Neural progenitor cell (in vitro differentiated cells): ENCODE results near the gene PANK2. TPM values are rescaled to one million over a fixed set of nuclear protein-coding genes. Genes with fewer than 3 reads are reported as not detected.

Experiments
- DNase-seq: peaks from one replicate; pipeline ENCODE4 v3.0.0-alpha.2; 2016; ENCODE audit warnings: low spot score
- H2AFZ ChIP-seq: fragments of 200-600 bp; sonication (generic); replicated peaks from 2 replicates; pipeline ENCODE4 v1.6.1; 2016; ENCODE audit warnings: antibody characterized with exemption
- H3F3A ChIP-seq: fragments of 200-600 bp; sonication (generic); 2 replicates; pipeline ENCODE4 v1.6.1; 2016; ENCODE audit warnings: antibody characterized with exemption, low read depth
- H3K27ac ChIP-seq: fragments of 200-600 bp; sonication (generic); 2 replicates; pipeline ENCODE4 v1.5.1; 2016; ENCODE audit warnings: mild to moderate bottlenecking
- H3K27me3 ChIP-seq: fragments of 200-600 bp; sonication (generic); 2 replicates; pipeline ENCODE4 v1.6.1; 2016; ENCODE audit warnings: mild to moderate bottlenecking, moderate library complexity
- H3K36me3 ChIP-seq: fragments of 200-600 bp; sonication (generic); 2 replicates; pipeline ENCODE4 v1.5.1; 2016
- H3K4me1 ChIP-seq: fragments of 200-600 bp; sonication (generic); 2 replicates; pipeline ENCODE4 v1.6.1; 2016; ENCODE audit warnings: mixed run types
- H3K4me2 ChIP-seq: fragments of 200-600 bp; sonication (generic); 2 replicates; pipeline ENCODE4 v1.6.1; 2016
- H3K4me3 ChIP-seq: fragments of 200-600 bp; sonication (generic); 2 replicates; pipeline ENCODE4 v1.5.1; 2016
- H3K79me2 ChIP-seq: fragments of 200-600 bp; sonication (generic); 2 replicates; pipeline ENCODE4 v1.6.1; 2016; ENCODE audit warnings: low read depth
- H3K9ac ChIP-seq: fragments of 200-600 bp; sonication (generic); 2 replicates; pipeline ENCODE4 v1.6.1; 2016
- H3K9me3 ChIP-seq: fragments of 200-600 bp; sonication (generic); 2 replicates; pipeline ENCODE4 v1.5.1; 2016; ENCODE audit warnings: low read depth
- H4K20me1 ChIP-seq: fragments of 200-600 bp; sonication (generic); 2 replicates; pipeline ENCODE4 v1.6.1; 2016; ENCODE audit warnings: low read depth
- H3K27ac Mint-ChIP-seq: 3 replicates; pipeline ENCODE4 v1.8.0; 2021; ENCODE audit warnings: mixed read lengths
- H3K27me3 Mint-ChIP-seq: 2 replicates; pipeline ENCODE4 v1.8.0; 2022; ENCODE audit warnings: low read depth, mild to moderate bottlenecking, inconsistent platforms, moderate library complexity, mixed read lengths; ENCODE audit not compliant: insufficient read depth
- H3K36me3 Mint-ChIP-seq: 3 replicates; pipeline ENCODE4 v1.8.0; 2021; ENCODE audit warnings: mixed read lengths
- H3K4me1 Mint-ChIP-seq: 3 replicates; pipeline ENCODE4 v1.8.0; 2021; ENCODE audit warnings: mixed read lengths
- H3K4me3 Mint-ChIP-seq: 3 replicates; pipeline ENCODE4 v1.8.0; 2021; ENCODE audit warnings: mild to moderate bottlenecking, moderate library complexity, mixed read lengths
- H3K9me3 Mint-ChIP-seq: 3 replicates; pipeline ENCODE4 v1.8.0; 2020; ENCODE audit warnings: mixed read lengths
- CTCF ChIP-seq: fragments of 200-600 bp; sonication (generic); IDR thresholded peaks from 2 replicates; pipeline ENCODE4 v1.5.1; 2017; ENCODE audit warnings: antibody characterized with exemption, mild to moderate bottlenecking
- EZH2 ChIP-seq: fragments of 200-600 bp; sonication (generic); IDR thresholded peaks from 2 replicates; pipeline ENCODE4 v1.6.1; 2017; ENCODE audit warnings: antibody characterized with exemption, mild to moderate bottlenecking, moderate library complexity
- EZH2phosphoT487 ChIP-seq: fragments of 200-600 bp; sonication (generic); IDR thresholded peaks from 2 replicates; pipeline ENCODE4 v1.6.1; 2017; ENCODE audit warnings: antibody characterized with exemption
- total RNA-seq: library from RNA; depleted of rRNA; stranded (reverse); fragments of >200 nt; gene quantifications from 2 replicates; pipeline ENCODE4 v1.2.3, GENCODE V29; 2015; ENCODE audit warnings: low replicate concordance

Gene PANK2
- total RNA-seq, 1 donor from 2014 or later, result 60.7 TPM

- peaks cover 26% of the 10 kb centered on the region for H3K36me3 Mint-ChIP-seq
Observed at GRCh38 chr20:3929713-3930060, 40.5 kb downstream of the PANK2 start.

GRCh38 chr20:3930265-3931206 lies 41.3 kb downstream of the PANK2 start:
- Mint-ChIP-seq H3K36me3 (peaks cover 23% of the 10 kb centered on the region), H3K4me3 (no peak overlapping the region), H3K27me3 (peaks cover 14% of the 10 kb centered on the region), H3K4me1 (peaks cover 47% of the 10 kb centered on the region), H3K9me3 (no peaks in the 10 kb centered on the region), H3K27ac (peak overlapping the region; percentile 87)
- Histone ChIP-seq H3K4me1 (peaks cover 16% of the 10 kb centered on the region), H3K9ac (no peak overlapping the region), H3K79me2 (no peaks in the 10 kb centered on the region), H3K27me3 (no peaks in the 10 kb centered on the region), H3K36me3 (no peaks in the 10 kb centered on the region), H2AFZ (no peak overlapping the region), H3K4me2 (no peak overlapping the region), H3K27ac (no peak overlapping the region), H3F3A (peaks cover 34% of the 10 kb centered on the region), H4K20me1 (peaks cover 31% of the 10 kb centered on the region), H3K9me3 (no peaks in the 10 kb centered on the region), H3K4me3 (no peak overlapping the region)
- TF ChIP-seq EZH2phosphoT487, result no peak
- TF ChIP-seq CTCF, result no peak
- no peak for TF ChIP-seq EZH2
- no peak for DNase-seq

More at GRCh38 chr20:3929713-3930060, 40.5 kb downstream of the PANK2 start:
- H3K9me3 ChIP-seq, result no peaks in the 10 kb centered on the region
- Mint-ChIP-seq H3K9me3 (no peaks in the 10 kb centered on the region), H3K27me3 (peaks cover 13% of the 10 kb centered on the region), H3K27ac (peak overlapping the region; percentile 57), H3K4me3 (no peak overlapping the region), H3K4me1 (peaks cover 47% of the 10 kb centered on the region)
- no peak overlapping the region for H2AFZ ChIP-seq
- peaks cover 39% of the 10 kb centered on the region for H3F3A ChIP-seq
- no peak overlapping the region for H3K9ac ChIP-seq
- TF ChIP-seq EZH2 (no peak), EZH2phosphoT487 (no peak), CTCF (no peak)
- no peak overlapping the region for H3K4me3 ChIP-seq
- no peaks in the 10 kb centered on the region for H3K27me3 ChIP-seq
- no peaks in the 10 kb centered on the region for H3K36me3 ChIP-seq
- H3K4me1 ChIP-seq, result peaks cover 16% of the 10 kb centered on the region
- DNase-seq, result no peak
- H4K20me1 ChIP-seq, result peaks cover 39% of the 10 kb centered on the region
- H3K79me2 ChIP-seq, result no peaks in the 10 kb centered on the region
- no peak overlapping the region for H3K4me2 ChIP-seq
- H3K27ac ChIP-seq, result no peak overlapping the region

- H3K4me1 Mint-ChIP-seq, result peaks cover 37% of the 10 kb centered on the region
- Histone ChIP-seq H3K36me3 (no peaks in the 10 kb centered on the region), H3K4me1 (peaks cover 16% of the 10 kb centered on the region), H3K27me3 (no peaks in the 10 kb centered on the region), H3K9ac (no peak overlapping the region), H4K20me1 (peaks cover 19% of the 10 kb centered on the region), H3K4me3 (no peak overlapping the region), H3K9me3 (no peaks in the 10 kb centered on the region), H2AFZ (no peak overlapping the region), H3K79me2 (no peaks in the 10 kb centered on the region), H3F3A (peaks cover 24% of the 10 kb centered on the region), H3K27ac (no peak overlapping the region), H3K4me2 (no peak overlapping the region)
- no peak overlapping the region for H3K4me3 Mint-ChIP-seq
- H3K27me3 Mint-ChIP-seq, result peaks cover 12% of the 10 kb centered on the region
- DNase-seq, result no peak
- no peak for TF ChIP-seq EZH2
- no peak for TF ChIP-seq EZH2phosphoT487
- TF ChIP-seq CTCF, result no peak
- H3K27ac Mint-ChIP-seq, result peak overlapping the region; percentile 87
- peaks cover 19% of the 10 kb centered on the region for H3K36me3 Mint-ChIP-seq
- no peaks in the 10 kb centered on the region for H3K9me3 Mint-ChIP-seq
Observed at GRCh38 chr20:3931664-3932063, 42.5 kb downstream of the PANK2 start.
